LoVo (cell line): ENCODE measurements around the gene WASF1.

Experiments
- DNase-seq: peaks from one replicate; pipeline ENCODE4 v3.0.0-alpha.2; 2016; ENCODE audit warnings: low spot score

Gene WASF1

DNA sequence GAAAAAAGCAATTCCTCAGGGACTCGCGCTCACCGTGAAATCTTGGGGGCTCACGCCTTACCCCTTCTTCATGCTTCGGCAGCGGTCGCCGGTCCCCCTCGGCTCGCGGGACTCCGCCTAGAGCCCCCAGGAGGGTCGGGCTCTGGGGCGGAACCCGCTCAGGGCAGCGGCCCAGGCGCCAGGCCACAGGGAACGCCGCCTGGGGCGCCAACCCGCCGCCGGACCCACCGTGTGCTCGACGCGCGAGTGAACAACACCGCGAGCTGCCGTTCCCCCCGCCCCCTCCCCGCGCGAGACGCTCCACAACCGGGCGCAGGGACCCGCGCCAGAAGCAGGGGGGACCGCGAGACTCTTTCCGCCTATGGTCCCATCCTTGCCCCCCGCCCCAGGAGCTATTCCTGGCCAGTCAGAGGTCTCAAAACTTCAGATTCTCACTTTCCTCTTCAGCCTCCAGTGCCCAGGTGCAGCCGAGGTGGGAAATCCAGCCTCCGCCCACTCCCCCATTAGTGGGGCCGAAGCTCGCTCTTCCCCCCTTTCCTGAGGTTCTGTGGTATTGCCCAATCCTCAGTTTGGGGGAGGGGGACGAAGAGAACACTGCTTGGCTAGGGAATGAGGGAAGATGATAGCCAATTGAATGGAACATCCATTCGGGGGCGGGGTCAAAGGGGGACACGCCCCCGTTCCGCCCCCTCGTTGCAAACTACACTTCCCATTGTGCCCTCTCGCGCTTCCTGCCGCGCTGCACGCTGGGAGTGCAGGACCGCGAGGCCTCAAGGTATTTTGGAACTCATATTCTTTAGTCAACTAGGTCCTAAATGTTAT, at the start of gene WASF1:
WASF1 (minus strand) TSS at position 265 of the 822 bp plus-strand sequence. CDS start 52,069 bp downstream, outside the sequence.
- DNase-seq, result peak; percentile 96

DNA sequence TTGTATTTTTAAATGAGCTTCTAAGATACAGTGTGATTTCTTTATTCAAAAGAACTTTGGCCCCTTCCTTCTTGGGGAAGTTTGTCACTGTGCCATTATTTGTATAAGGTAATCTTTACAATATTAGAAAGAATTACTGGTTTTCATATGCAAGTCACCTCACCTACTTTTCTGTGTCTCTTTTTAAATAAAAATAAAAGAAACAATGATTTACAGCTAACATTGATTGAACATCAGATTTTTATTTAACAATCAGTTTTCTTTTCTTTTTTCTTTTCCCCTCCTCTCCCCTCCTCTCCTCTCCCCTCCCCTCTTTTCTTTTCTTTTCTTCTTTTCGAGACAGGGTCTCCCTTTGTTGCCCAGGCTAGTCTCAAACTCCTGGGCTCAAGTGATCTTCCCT, 46.8 kb upstream of the WASF1 start:
- no peak for DNase-seq

DNA sequence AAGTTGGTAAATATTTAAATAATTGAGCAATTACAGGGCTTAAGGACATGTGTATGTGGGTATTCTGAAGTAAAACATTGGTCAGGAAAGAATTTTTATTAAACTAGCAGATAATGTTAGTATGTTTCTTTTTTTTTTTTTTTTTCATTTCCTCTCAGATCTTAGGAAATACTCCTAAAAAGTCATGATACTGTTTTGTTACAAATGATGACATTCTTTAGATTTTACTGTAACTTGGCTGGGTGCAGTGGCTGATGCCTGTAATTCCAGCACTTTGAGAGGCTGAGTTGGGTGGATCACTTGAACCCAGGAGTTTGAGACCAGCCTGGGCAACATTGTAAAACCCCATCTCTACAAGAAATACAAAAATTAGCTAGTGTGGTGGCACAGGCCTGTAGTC, 42.3 kb upstream of the WASF1 start:
- no peak for DNase-seq

DNA sequence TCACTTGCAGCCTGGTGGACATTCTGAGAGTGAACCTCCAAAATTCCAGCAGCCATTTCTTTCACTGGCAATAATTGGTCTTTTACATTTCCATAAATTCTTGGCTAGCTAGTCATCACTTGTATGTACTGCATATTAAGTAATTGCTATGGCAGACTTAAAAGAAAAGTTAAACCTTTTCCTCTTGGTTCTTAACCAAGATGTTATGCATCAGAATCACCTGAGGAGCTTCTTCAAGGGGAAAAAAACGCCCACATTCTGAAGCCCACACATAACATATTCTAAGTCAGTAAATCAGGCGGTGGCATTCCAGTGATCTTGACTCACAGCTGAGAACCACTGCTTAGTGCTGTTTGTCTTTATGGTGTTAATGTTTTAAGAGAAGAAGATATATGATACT, 37.8 kb upstream of the WASF1 start:
- DNase-seq, result no peak

DNA sequence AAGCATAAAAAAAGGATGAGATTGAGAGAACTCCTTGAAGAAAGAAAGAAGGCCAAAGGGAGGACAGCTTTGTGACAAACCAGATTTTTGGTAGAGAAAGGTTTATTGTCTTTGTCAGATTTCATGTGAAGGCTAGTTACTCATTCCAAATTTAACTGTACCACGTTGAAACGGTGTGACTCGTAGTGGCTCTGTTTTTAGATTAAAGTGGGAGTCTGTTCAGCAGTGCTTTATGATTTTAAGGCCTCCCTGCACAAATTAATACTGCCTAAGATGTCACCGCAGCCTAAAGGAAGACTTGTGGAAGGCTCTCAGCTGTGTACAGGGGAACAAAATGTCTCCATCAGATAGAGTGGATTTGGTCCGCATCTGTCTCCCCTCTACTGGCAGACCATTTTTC, 36.7 kb upstream of the WASF1 start:
- DNase-seq, result no peak

DNA sequence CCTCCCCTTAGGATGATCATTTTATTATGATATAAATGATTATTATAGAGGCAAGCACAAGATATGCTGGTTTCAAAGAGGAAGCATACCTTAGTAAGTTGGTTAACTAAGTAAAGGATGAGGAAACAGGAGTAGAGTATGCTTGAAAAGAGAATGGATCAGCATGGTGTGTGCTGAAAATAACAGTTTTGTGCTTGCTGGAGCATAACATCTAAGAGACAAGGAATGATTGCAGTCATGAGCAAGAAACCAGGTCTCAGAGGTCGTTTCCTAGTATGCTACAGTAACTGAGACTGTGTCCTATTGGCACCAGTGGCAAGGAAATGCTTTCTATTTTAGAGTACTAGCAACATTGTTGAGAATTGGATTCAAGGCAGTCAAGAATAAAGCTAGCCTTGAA, 34.9 kb upstream of the WASF1 start:
- no peak for DNase-seq

DNA sequence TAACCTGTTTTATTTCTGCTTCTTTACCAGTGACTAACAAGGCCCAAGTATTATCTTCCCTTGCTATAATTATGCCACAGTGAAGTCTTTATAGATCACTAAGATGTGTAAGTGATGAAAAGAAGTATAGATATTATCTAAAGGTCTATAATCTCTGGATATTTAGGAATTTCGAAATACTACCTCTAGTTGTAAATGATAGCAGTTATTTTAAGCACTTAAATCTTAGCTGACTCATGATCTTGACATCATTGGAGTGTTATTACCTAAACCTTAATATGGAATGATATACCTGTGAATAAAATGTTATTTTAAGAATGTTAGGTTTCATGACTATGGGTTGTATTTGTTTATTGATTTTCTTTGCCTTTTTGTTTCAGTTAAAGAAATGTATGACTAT, 32.3 kb upstream of the WASF1 start:
- DNase-seq, result no peak

DNA sequence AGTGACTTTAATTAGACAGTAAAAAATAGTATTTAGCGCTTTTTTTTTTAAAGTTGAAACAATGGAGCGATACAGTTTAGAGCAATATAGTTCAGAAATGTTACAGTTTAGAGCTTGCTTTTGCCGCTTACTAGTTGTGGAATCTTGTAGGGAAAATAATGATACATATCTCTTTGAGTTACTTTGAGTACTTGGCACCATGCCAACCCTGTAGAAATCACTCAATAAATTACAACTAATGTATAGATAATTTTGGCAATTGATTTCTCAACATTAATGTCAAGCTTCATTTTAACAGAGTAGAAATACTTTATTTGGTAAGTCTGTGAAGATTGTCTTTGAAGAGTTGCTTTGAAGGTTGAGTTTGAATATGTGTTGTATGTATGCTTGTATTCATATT, 28.2 kb upstream of the WASF1 start:
- no peak for DNase-seq

DNA sequence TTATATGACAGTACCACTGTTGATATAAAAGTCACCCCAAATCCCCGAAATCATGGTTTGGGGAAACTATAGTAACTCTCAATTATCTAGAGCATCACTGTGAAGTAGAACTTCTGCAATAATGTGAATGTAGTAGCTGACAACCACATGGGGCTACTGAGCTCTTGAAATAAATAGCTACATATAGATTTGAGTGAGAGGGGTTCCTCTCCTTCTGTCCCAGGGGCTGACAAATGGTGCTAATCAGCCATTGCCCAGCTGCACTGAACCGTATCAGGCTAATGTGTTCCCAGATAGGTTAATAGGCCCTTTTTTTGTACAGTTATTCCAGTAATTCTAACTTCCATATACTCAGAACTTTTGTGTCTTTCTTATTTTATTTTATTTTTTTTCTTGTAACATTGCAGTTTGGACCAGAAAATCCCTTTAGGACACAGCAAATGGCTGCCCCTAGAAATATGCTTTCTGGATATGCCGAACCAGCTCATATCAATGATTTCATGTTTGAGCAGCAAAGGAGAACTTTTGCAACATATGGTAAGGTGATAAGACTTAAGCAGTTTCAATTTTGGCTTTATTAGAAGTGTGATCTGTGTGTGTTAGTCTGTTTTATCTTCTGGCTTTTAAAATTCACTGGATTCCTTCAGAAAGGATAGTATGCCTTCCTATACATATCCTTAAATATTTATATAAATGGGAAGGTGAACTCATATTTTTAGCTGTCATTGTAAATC, 21.8 kb upstream of the WASF1 start:
- DNase-seq, result no peak

DNA sequence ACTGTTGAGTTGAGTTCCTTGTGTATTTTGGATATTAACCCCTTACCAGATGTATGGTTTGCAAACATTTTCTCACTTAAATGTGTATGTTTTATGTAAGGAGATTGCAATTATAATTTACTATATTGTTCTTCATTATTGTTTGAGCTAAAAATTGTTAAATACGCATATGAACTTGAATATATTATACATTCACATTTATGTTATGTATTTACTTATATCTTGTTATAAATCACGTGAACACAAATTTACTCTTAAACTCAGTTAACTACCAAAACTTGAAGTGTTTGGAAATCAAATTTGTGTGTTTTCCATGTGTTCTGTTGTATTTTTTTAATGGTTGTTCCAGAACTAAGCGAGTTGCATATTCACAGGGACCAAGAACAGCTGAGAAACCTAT, 19.1 kb upstream of the WASF1 start:
- no peak for DNase-seq

DNA sequence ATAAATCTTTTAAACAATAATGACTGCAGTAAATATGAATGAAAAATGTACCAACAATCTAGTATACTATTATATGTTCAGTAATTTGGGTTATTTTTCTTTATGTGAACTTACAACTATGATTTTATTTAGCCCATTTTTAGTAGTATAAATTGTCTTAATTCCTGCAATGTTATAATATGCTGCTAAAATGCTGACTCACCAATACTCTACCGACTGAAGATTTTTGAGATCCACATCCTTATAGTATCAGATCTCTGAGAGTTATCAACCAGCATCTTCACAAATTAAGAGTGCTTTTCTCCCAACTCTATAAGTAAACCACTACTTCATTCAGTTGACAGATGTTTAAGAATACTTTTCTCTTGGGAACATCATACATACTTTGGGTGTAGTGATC, 17.4 kb upstream of the WASF1 start:
- DNase-seq, result no peak

DNA sequence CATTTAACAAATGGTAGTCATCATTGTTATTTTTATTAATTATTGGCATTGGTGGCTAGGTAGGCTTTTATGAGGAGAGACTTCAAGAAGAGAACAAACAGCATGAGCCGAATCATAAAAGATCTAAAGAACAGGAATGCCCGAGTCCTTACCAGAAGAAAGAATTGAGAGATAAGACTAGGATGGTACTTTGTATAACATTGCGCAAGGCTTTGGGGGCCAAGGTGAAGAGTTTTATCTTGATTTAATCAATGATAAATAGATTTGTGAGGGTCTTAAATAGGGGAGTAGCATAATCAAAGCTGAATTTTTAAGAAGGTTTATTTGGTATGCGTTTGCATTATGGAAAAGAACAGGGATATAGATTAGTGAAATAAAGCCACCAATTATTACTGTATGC, 16.2 kb upstream of the WASF1 start:
- DNase-seq, result no peak

DNA sequence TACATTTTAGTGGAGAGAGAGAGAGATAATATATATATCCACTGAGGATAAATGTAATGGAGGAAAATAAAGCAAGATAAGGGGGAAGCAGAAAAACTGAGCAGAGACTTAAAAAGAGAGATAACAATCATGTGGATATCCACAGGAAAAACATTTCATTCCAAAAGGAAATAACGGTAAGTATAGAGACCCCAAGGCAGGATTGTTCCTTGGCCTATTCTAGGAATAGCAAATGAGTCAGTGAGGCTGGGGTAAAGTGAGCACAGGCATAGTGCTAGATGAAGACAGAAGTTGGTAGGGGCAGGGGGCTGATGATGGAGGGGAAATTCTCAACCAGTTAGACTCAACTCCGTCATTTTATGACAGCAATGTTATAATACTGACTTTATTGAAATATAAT, 12.0 kb upstream of the WASF1 start:
- no peak for DNase-seq

DNA sequence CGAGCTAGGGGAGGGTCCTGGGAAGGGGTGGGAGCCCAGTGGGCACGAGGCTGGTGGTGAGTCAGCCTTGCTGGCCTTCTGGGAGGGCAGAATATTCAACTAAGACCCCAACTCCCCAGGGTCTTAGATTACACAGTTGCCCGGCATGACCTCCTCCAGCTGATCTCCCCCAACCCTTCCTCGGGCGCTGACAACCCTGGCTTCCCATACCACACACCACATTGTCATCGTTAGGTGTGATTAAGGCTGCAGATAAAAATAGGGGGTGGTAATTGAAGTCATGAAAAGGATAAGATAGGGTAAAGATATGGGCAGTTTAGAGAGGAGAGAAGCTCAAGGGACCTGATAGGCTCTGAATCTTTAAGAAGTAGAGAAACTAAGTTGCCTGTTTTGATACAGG, 11.3 kb upstream of the WASF1 start:
- no peak for DNase-seq

DNA sequence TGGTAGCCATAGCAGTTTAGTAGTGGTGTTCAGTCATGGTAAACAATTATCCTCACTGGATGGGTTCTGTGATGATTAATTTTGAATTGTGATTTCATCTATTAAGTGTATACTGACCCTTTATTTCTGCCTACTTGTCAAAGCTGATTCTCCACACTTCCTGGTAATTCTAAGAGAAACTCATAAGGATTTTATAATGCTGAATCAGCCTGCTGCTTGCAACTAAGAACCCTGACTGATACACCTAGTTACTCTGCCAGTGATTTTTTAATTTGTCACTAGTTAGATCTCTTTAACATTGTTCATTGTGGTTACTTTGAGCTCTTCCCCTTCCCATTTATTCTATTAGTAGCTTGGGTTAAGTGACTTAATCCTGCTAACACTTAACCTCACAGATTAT, 9.3 kb upstream of the WASF1 start:
- DNase-seq, result no peak

DNA sequence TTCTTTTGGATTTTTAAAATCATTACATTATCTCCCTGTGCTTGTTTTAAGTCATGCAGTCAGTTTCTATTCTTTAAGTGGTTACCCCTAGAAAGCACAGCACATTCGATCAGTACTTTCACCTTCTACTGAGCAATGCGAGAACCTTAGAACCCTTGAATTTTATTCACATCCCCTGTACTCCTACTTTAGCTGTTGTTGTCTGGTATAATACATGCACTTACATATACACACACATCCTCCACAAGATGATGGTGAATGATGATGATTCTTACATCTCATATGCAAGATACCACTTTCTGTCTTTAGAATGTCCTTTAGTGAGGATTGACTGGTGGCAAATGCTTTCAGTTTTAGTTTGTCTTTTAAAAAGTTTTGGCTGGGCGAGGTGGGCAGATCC, 6.4 kb upstream of the WASF1 start:
- no peak for DNase-seq

DNA sequence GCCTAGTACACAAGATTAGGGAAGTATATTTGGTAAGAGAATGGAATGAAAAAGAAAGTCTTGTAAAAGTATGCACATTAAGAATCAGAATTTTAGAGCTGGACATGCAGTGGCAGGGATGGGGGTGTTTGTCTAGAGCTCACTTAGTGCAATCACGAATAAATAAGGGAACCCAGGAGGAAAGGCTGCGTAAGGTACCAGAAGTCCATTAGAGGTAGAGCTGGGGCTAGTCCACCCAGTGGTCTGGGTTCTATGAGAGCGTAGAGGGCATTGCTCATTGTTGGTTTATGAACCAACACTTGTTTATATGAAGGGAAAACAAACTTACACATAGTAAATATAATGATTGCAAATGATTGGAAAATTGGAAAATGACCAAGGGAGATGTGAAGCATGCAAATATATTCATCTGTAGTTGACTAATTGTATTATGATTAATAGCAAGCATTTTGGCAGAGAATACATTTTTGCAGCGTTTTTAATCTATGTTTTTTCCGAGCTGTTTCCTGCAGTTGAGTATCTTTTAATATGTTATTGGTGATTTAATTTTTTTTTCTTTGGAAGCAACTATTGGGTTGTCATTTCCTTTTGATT, 3.9 kb upstream of the WASF1 start:
- DNase-seq, result no peak

DNA sequence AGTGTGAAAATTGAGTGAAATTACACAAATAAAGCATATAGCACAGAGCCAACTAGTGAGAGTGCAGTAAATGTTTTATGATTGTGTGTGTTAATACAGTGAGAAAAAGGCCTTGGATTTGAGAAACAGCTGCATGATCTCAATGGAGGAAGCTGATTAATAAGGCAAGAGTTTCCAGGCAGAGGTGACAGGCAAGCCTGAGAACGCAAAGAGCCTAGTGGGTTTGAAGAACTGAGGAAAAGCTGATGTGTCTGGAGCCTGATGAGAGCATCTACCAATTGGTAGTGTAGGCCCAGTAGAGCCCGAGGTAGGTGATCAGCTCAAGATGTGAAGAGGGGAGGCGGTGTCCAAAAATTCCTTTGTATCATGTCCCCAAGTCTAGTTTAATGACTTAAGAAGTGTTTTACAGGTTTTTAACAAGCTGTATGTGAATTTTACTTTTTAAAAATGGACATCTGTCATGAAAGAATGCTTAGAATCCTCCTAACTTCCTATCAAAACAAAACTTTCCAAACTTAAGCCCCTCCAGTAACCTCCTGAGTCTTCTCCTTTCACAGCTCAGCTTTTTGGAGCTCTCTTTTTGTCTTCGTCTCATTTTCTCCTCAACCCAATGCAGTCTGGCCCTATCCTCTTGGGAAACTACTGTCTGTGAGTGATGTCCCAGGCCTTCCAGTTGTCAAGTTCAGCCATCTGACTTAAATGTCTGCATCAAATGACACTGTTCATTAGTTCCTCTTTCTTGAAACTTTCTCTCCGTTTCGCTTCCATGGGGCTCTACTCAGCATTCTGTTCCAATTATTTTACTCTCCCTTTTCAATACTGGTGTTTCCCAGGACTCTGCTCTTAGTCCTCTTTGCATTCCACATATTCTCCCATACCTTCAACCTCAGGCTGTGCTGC, 1.9 kb upstream of the WASF1 start:
- DNase-seq, result no peak

DNA sequence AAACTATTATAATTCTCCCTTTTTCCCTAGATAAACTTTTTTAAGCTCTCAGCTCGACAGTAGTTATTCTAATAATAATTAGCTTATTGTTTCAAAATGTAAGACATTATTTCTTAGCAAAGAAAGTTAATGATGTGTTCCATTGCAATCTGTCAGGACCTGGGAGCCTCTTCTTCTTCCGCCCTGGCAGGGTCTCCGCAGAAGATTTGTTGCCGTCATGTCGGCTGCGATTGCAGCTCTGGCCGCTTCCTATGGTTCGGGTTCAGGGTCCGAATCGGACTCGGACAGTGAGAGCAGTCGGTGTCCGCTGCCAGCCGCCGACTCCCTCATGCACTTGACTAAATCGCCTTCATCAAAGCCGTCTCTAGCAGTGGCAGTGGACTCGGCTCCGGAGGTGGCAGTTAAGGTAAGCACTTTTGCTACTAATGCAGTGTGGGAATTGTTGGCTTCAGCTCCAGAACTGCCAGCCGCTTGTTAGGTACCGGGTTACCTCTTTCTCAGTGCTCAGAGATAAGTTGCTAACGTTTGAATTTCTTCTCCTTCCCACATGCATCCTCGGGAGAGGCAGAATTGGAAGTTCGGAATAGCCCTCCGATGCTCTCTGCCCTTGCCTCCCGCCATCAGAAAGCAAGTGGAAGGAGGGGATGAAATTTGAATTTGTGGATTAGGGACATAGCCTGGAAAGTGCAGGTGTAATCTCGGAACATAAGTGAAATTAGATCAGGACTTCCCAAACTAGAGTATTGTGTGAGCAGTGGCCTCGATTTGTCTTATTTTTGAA, 948 bp upstream of the WASF1 start, which contains the start of gene CDC40:
CDC40 (plus strand) TSS at position 200 of the 781 bp plus-strand sequence; CDS start at position 218, 18 bp downstream.
- no peak for DNase-seq

DNA sequence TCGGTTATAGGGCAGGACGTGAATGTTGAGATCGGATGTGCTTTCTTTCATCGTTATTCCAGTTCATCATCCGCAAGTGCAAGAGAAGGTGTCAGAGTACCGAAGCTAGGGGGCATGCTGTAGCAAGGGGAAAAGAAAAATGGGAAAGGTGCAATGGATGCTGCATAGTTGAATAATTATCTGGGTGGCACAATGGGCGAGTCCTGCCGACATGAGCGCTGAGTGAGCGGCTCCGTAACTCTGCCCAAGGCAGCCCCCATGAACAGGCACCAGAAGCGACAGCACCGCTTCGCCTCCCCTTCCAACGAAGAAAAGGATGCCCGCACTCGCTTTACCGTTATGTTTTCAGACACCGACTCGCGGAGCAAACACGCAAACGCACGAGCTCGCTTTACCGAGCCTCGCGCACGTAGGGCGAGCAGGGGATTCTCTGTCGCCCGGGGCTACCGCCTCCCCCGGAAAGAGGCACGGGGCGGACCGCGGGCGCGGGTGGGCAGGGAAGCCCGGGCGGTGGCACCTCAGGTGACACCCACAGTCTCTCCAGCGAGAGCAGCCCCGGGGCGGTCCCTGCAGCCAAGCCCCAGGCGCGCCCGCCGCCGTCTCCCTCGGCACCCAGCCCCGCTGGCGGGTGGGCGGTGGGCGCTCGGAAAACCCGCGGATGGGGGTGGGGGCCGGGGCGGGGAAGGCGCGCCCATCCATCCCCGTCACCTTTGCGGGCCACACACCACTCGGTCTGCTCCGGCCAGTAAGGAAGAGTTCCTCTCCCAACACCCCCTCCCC, 654 bp downstream of the WASF1 start:
- peak; percentile 68 for DNase-seq
